ENCODE results near the gene OR52I2. TPM values are rescaled to one million over a fixed set of nuclear protein-coding genes. Genes with fewer than 3 reads are reported as not detected.

The OR52I2 gene
- not detected for total RNA-seq

GRCh38 chr11:4581443-4581842 is at the start of gene OR52I2:
Gene OR52I2, plus strand, starts transcription at chr11:4581743.
- Histone ChIP-seq H3K9me3 (ENCODE audit: control insufficient read depth in 3 of 3, low read length in 3 of 3) (no peaks in the 10 kb centered on the region), H3K36me3 (ENCODE audit: control insufficient read depth in 3 of 3, insufficient read depth in 3 of 3, low read length in 3 of 3) (no peaks in the 10 kb centered on the region), H3K9ac (ENCODE audit: low read depth in 1 of 3, low read length in 3 of 3) (no peak within 1 kb of the TSS), H3K4me3 (ENCODE audit: low read length in 3 of 3) (no peak within 1 kb of the TSS), H3K27ac (ENCODE audit: low read depth, low read length) (no peak within 1 kb of the TSS), H3K27me3 (ENCODE audit: control insufficient read depth in 3 of 3, insufficient read depth in 3 of 3, low read length in 3 of 3) (no peaks in the 10 kb centered on the region), H3K4me1 (ENCODE audit: control insufficient read depth in 3 of 3, insufficient read depth in 3 of 3, low read length in 3 of 3) (no peaks in the 10 kb centered on the region)

- no peaks in the 10 kb centered on the region for H3K27me3 ChIP-seq (ENCODE audit: control insufficient read depth in 3 of 3, insufficient read depth in 3 of 3, low read length in 3 of 3)
- no peaks in the 10 kb centered on the region for H3K9me3 ChIP-seq (ENCODE audit: control insufficient read depth in 3 of 3, low read length in 3 of 3)
- H3K9ac ChIP-seq (ENCODE audit: low read depth in 1 of 3, low read length in 3 of 3), result no peak overlapping the region
- no peak overlapping the region for H3K4me3 ChIP-seq (ENCODE audit: low read length in 3 of 3)
- no peaks in the 10 kb centered on the region for H3K36me3 ChIP-seq (ENCODE audit: control insufficient read depth in 3 of 3, insufficient read depth in 3 of 3, low read length in 3 of 3)
- H3K27ac ChIP-seq (ENCODE audit: low read depth, low read length), result no peak overlapping the region
- no peaks in the 10 kb centered on the region for H3K4me1 ChIP-seq (ENCODE audit: control insufficient read depth in 3 of 3, insufficient read depth in 3 of 3, low read length in 3 of 3)
Measured at GRCh38 chr11:4539603-4540219, 41.8 kb upstream of the OR52I2 start.

- no peaks in the 10 kb centered on the region for H3K9me3 ChIP-seq (ENCODE audit: control insufficient read depth in 3 of 3, low read length in 3 of 3)
- H3K36me3 ChIP-seq (ENCODE audit: control insufficient read depth in 3 of 3, insufficient read depth in 3 of 3, low read length in 3 of 3), result no peaks in the 10 kb centered on the region
- no peak overlapping the region for H3K27ac ChIP-seq (ENCODE audit: low read depth, low read length)
- H3K9ac ChIP-seq (ENCODE audit: low read depth in 1 of 3, low read length in 3 of 3), result no peak overlapping the region
- no peaks in the 10 kb centered on the region for H3K4me1 ChIP-seq (ENCODE audit: control insufficient read depth in 3 of 3, insufficient read depth in 3 of 3, low read length in 3 of 3)
- no peak overlapping the region for H3K4me3 ChIP-seq (ENCODE audit: low read length in 3 of 3)
- no peaks in the 10 kb centered on the region for H3K27me3 ChIP-seq (ENCODE audit: control insufficient read depth in 3 of 3, insufficient read depth in 3 of 3, low read length in 3 of 3)
Measured at GRCh38 chr11:4541071-4541470, 40.5 kb upstream of the OR52I2 start.

GRCh38 chr11:4543561-4543960 is 38.0 kb upstream of the OR52I2 start:
- Histone ChIP-seq H3K36me3 (ENCODE audit: control insufficient read depth in 3 of 3, insufficient read depth in 3 of 3, low read length in 3 of 3) (no peaks in the 10 kb centered on the region), H3K4me1 (ENCODE audit: control insufficient read depth in 3 of 3, insufficient read depth in 3 of 3, low read length in 3 of 3) (no peaks in the 10 kb centered on the region), H3K9me3 (ENCODE audit: control insufficient read depth in 3 of 3, low read length in 3 of 3) (no peaks in the 10 kb centered on the region), H3K27ac (ENCODE audit: low read depth, low read length) (no peak overlapping the region), H3K9ac (ENCODE audit: low read depth in 1 of 3, low read length in 3 of 3) (no peak overlapping the region), H3K27me3 (ENCODE audit: control insufficient read depth in 3 of 3, insufficient read depth in 3 of 3, low read length in 3 of 3) (no peaks in the 10 kb centered on the region), H3K4me3 (ENCODE audit: low read length in 3 of 3) (no peak overlapping the region)

GRCh38 chr11:4544891-4545290 is 36.7 kb upstream of the OR52I2 start, which contains the start of gene OR52M1:
Gene OR52M1, plus strand, starts transcription at chr11:4545191. Its CDS starts 0 bp downstream, at chr11:4545191.
- H3K9ac ChIP-seq (ENCODE audit: low read depth in 1 of 3, low read length in 3 of 3), result no peak within 1 kb of the TSS
- no peaks in the 10 kb centered on the region for H3K36me3 ChIP-seq (ENCODE audit: control insufficient read depth in 3 of 3, insufficient read depth in 3 of 3, low read length in 3 of 3)
- H3K27me3 ChIP-seq (ENCODE audit: control insufficient read depth in 3 of 3, insufficient read depth in 3 of 3, low read length in 3 of 3), result no peaks in the 10 kb centered on the region
- no peak within 1 kb of the TSS for H3K27ac ChIP-seq (ENCODE audit: low read depth, low read length)
- H3K4me3 ChIP-seq (ENCODE audit: low read length in 3 of 3), result no peak within 1 kb of the TSS
- no peaks in the 10 kb centered on the region for H3K4me1 ChIP-seq (ENCODE audit: control insufficient read depth in 3 of 3, insufficient read depth in 3 of 3, low read length in 3 of 3)
- H3K9me3 ChIP-seq (ENCODE audit: control insufficient read depth in 3 of 3, low read length in 3 of 3), result no peaks in the 10 kb centered on the region

GRCh38 chr11:4546878-4547277 is 34.7 kb upstream of the OR52I2 start:
- Histone ChIP-seq H3K27ac (ENCODE audit: low read depth, low read length) (no peak overlapping the region), H3K9me3 (ENCODE audit: control insufficient read depth in 3 of 3, low read length in 3 of 3) (peaks cover 0 to 2% (median 0%) of the 10 kb centered on the region in 3 donors), H3K36me3 (ENCODE audit: control insufficient read depth in 3 of 3, insufficient read depth in 3 of 3, low read length in 3 of 3) (no peaks in the 10 kb centered on the region), H3K27me3 (ENCODE audit: control insufficient read depth in 3 of 3, insufficient read depth in 3 of 3, low read length in 3 of 3) (no peaks in the 10 kb centered on the region), H3K4me3 (ENCODE audit: low read length in 3 of 3) (no peak overlapping the region), H3K9ac (ENCODE audit: low read depth in 1 of 3, low read length in 3 of 3) (no peak overlapping the region), H3K4me1 (ENCODE audit: control insufficient read depth in 3 of 3, insufficient read depth in 3 of 3, low read length in 3 of 3) (no peaks in the 10 kb centered on the region)

GRCh38 chr11:4547416-4547815 is 34.1 kb upstream of the OR52I2 start:
- no peak overlapping the region for H3K27ac ChIP-seq (ENCODE audit: low read depth, low read length)
- no peak overlapping the region for H3K9ac ChIP-seq (ENCODE audit: low read depth in 1 of 3, low read length in 3 of 3)
- peaks cover 0 to 2% (median 0%) of the 10 kb centered on the region in 3 donors for H3K9me3 ChIP-seq (ENCODE audit: control insufficient read depth in 3 of 3, low read length in 3 of 3)
- H3K4me3 ChIP-seq (ENCODE audit: low read length in 3 of 3), result no peak overlapping the region
- H3K36me3 ChIP-seq (ENCODE audit: control insufficient read depth in 3 of 3, insufficient read depth in 3 of 3, low read length in 3 of 3), result no peaks in the 10 kb centered on the region
- H3K4me1 ChIP-seq (ENCODE audit: control insufficient read depth in 3 of 3, insufficient read depth in 3 of 3, low read length in 3 of 3), result no peaks in the 10 kb centered on the region
- no peaks in the 10 kb centered on the region for H3K27me3 ChIP-seq (ENCODE audit: control insufficient read depth in 3 of 3, insufficient read depth in 3 of 3, low read length in 3 of 3)

GRCh38 chr11:4551346-4551979 is 30.1 kb upstream of the OR52I2 start:
- Histone ChIP-seq H3K27me3 (ENCODE audit: control insufficient read depth in 3 of 3, insufficient read depth in 3 of 3, low read length in 3 of 3) (no peaks in the 10 kb centered on the region), H3K9ac (ENCODE audit: low read depth in 1 of 3, low read length in 3 of 3) (no peak overlapping the region), H3K27ac (ENCODE audit: low read depth, low read length) (no peak overlapping the region), H3K9me3 (ENCODE audit: control insufficient read depth in 3 of 3, low read length in 3 of 3) (peaks cover 0 to 2% (median 0%) of the 10 kb centered on the region in 3 donors), H3K4me3 (ENCODE audit: low read length in 3 of 3) (no peak overlapping the region), H3K4me1 (ENCODE audit: control insufficient read depth in 3 of 3, insufficient read depth in 3 of 3, low read length in 3 of 3) (no peaks in the 10 kb centered on the region), H3K36me3 (ENCODE audit: control insufficient read depth in 3 of 3, insufficient read depth in 3 of 3, low read length in 3 of 3) (no peaks in the 10 kb centered on the region)

- no peak overlapping the region for H3K27ac ChIP-seq (ENCODE audit: low read depth, low read length)
- no peaks in the 10 kb centered on the region for H3K9me3 ChIP-seq (ENCODE audit: control insufficient read depth in 3 of 3, low read length in 3 of 3)
- H3K4me3 ChIP-seq (ENCODE audit: low read length in 3 of 3), result no peak overlapping the region
- peaks cover 0 to 3% (median 0%) of the 10 kb centered on the region in 3 donors for H3K27me3 ChIP-seq (ENCODE audit: control insufficient read depth in 3 of 3, insufficient read depth in 3 of 3, low read length in 3 of 3)
- no peaks in the 10 kb centered on the region for H3K36me3 ChIP-seq (ENCODE audit: control insufficient read depth in 3 of 3, insufficient read depth in 3 of 3, low read length in 3 of 3)
- H3K9ac ChIP-seq (ENCODE audit: low read depth in 1 of 3, low read length in 3 of 3), result no peak overlapping the region
- no peaks in the 10 kb centered on the region for H3K4me1 ChIP-seq (ENCODE audit: control insufficient read depth in 3 of 3, insufficient read depth in 3 of 3, low read length in 3 of 3)
Measured at GRCh38 chr11:4559527-4560440, 21.8 kb upstream of the OR52I2 start.

GRCh38 chr11:4560467-4560866 is 21.1 kb upstream of the OR52I2 start:
- H3K9ac ChIP-seq (ENCODE audit: low read depth in 1 of 3, low read length in 3 of 3), result no peak overlapping the region
- H3K4me1 ChIP-seq (ENCODE audit: control insufficient read depth in 3 of 3, insufficient read depth in 3 of 3, low read length in 3 of 3), result no peaks in the 10 kb centered on the region
- no peaks in the 10 kb centered on the region for H3K36me3 ChIP-seq (ENCODE audit: control insufficient read depth in 3 of 3, insufficient read depth in 3 of 3, low read length in 3 of 3)
- H3K27ac ChIP-seq (ENCODE audit: low read depth, low read length), result no peak overlapping the region
- H3K9me3 ChIP-seq (ENCODE audit: control insufficient read depth in 3 of 3, low read length in 3 of 3), result no peaks in the 10 kb centered on the region
- H3K27me3 ChIP-seq (ENCODE audit: control insufficient read depth in 3 of 3, insufficient read depth in 3 of 3, low read length in 3 of 3), result peaks cover 0 to 3% (median 0%) of the 10 kb centered on the region in 3 donors
- H3K4me3 ChIP-seq (ENCODE audit: low read length in 3 of 3), result no peak overlapping the region
